GM21717 (cell line): ENCODE results near the gene UTP25.
"Not testable (repeated sequence)": the region's sequence is repeated elsewhere in the genome, so short reads cannot be mapped to it uniquely, and the experiment has no call there.

Source experiments
- ATAC-seq: cut with Tn5 transposase; IDR thresholded peaks from one replicate; pipeline ENCODE4 v1.9.1; 2021; ENCODE audit warnings: mild to moderate bottlenecking, moderate library complexity; ENCODE audit not compliant: unreplicated experiment

UTP25 gene

DNA sequence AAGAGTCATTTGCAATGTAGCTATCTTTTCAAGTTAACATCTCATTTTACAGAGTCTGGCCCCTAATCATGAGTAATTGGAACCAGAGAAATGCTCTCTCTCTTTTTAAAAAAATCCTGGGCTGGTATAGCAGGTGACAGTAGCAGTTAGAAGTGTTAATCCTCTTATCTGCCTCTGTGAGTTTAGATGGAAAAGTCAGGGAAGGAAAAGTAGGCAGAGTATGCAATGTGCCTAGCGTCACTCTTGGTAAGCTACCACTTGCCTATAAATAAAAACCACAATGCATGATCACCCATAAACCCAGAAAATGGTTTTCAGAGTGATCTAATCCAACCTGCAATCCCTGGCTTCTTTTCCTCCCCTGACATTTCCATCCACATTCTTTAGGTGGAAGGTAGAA is 43.2 kb downstream of the UTP25 start:
- no peak for ATAC-seq

DNA sequence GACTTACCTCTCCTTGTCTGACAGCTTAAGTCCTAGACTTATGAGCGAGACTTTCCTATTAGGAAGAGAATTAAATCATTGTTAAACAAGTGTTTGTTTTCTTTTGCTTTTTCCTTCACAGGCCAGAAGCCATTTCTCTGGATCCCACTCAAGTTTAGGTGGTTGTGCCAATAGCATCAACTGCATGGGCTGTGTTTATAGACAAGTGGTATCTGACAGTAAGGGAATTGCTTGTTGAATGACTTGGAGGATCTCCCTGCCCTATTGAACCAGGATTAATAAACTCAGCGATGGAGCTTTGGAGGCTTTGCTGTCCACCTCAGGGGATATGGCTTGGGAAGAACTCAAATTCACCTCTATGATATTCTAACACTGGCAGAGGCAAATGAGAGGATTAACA is 43.7 kb downstream of the UTP25 start:
- no peak for ATAC-seq

- no peak for ATAC-seq
Observed at GRCh38 chr1:209873067-209873799, 45.5 kb downstream of the UTP25 start.

GRCh38 chr1:209875515-209875914 is 47.7 kb downstream of the UTP25 start:
- no peak for ATAC-seq

GRCh38 chr1:209876078-209876800 is 48.5 kb downstream of the UTP25 start:
- no peak for ATAC-seq

DNA sequence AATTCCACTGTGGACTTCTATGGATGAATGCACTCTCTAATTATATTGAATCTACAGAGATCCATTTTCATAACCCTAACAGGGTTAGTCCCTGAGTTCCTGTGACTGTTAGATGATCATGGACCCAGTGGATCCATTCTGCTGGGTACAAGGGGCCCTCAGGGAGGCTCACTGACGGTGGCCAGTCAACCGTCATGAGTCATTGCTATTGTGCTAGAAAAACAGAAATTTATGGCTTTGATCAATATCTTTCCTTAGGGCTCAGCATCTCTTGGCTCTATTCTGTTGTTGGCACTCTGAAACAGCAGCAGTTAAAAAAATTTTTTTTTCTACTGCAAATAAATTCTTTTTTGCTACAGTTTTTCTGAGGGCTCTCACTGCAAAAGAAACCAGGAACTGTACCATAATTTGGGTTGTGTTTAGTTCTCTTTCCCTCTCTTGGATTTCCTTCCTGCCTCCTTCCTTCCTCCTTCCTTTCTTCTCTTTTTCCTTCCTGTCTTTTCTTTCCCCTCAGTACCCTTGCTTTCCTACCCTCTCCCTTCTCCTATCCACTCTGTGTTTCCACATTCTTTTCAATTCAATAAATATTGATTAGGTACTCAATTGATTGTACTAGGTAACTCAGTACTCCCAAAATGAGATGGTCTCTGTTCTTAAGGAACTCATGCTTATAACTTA is 49.5 kb downstream of the UTP25 start:
- no peak for ATAC-seq

GRCh38 chr1:209878964-209879363 is 51.2 kb downstream of the UTP25 start:
- no peak for ATAC-seq

- no peak for ATAC-seq
Observed at GRCh38 chr1:209879539-209879938, 51.8 kb downstream of the UTP25 start.

DNA sequence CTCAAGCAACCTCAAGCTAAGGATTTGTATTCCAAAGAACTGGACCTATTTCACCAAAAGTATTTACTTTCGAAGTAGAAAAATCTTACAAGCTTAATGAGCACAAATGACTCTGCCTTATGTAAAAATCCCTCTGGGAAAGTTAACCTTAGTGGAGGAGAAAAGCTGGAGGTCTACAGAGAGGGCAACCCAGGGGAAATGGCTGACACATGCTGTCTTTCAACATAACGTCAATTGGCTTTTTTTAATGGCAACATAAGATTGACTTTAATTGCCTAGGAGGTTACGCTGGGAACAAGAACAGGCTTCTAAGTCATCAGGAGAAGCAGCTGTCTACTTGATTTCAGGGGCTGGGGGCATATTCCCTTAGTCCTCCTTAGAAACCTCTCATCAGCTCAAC is 52.3 kb downstream of the UTP25 start:
- no peak for ATAC-seq

DNA sequence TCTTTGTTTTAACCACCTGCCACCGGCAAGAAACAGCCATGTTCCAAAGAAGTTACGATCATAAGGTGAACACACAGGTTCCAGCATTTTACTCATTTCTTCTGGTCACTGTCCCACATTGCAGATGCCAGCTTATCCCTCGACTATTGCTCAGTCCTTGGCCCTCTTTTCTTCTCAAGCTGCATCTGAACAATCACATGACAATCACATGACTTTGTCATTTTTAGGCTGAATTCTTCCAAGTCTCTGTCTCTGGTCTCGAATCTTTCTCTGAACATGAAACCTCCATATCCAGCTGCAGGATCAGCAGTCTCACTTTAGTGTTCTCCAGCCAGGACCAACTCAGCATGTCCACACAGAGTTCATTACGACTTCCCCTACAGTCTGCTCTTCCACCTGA is 53.8 kb downstream of the UTP25 start:
- ATAC-seq = no peak

GRCh38 chr1:209882286-209882685 is 54.5 kb downstream of the UTP25 start:
- ATAC-seq = no peak

- no peak for ATAC-seq
Observed at GRCh38 chr1:209882942-209883340, 55.2 kb downstream of the UTP25 start.

DNA sequence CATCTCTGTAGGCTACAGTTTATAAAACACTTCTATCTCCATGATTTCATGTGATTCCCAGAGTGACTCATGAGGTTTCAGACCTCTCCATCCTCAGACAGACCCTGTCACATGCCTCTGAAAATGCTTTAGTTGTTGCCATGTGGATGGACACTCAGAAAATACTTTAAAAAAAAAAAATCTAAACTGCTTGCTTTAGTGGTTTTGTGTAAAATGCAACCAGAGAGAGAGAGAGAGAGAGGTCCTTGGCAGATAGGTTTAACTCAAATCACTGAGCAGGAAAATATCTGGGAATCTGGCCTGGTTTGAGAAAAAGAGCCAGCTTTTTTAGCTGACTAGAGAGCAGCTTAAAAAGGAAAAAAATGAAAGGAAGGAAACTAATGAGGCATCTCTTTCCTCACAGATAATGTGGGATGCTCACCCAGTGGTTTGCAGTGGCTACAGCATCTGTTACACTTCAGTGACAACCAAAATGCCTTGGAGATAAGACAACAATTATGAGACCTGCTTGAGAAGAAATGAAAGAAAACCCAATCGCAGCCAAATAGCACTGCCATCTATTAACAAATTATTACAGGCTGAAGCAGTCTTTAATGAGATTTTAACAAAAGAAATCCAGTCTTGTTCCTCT is 55.7 kb downstream of the UTP25 start:
- no peak for ATAC-seq

DNA sequence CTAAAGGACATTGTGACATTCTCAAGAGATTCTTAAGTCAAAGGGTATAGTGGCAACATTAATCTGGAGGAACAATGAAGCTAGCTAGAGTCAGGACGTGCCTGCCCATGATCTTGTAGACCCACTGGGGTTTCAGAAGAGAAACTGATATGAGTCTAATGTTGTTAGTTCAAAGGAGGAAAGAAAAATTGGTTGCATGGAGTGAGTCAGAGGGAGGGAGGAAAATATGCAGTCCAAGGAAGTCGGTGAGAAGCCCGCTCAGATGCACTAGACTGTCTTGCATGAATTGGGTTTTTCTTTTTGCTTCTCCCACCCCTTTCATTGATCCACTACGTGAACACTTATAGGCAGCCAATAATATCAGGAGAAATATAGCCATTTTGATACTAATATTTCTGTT is 56.5 kb downstream of the UTP25 start:
- ATAC-seq = no peak

- ATAC-seq = peak; percentile 91
Observed at GRCh38 chr1:209884665-209885117, 56.9 kb downstream of the UTP25 start.

GRCh38 chr1:209885403-209886218 is 57.8 kb downstream of the UTP25 start:
- ATAC-seq = no peak

DNA sequence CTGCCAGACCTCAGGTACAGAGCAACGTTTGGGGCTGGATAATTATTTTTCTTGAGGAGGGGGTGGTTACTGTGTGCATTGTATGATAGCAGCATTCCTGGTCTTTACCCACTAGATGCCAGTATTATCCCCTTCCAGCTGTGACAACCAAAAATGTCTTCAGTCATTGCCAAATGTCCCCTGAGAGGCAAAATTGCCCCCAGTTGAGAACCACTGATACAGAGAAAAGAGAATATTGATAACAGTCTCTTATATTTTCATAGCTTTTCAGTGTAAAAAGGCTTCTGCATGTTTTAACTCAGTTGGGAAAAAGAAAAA is 58.4 kb downstream of the UTP25 start:
- no peak for ATAC-seq

DNA sequence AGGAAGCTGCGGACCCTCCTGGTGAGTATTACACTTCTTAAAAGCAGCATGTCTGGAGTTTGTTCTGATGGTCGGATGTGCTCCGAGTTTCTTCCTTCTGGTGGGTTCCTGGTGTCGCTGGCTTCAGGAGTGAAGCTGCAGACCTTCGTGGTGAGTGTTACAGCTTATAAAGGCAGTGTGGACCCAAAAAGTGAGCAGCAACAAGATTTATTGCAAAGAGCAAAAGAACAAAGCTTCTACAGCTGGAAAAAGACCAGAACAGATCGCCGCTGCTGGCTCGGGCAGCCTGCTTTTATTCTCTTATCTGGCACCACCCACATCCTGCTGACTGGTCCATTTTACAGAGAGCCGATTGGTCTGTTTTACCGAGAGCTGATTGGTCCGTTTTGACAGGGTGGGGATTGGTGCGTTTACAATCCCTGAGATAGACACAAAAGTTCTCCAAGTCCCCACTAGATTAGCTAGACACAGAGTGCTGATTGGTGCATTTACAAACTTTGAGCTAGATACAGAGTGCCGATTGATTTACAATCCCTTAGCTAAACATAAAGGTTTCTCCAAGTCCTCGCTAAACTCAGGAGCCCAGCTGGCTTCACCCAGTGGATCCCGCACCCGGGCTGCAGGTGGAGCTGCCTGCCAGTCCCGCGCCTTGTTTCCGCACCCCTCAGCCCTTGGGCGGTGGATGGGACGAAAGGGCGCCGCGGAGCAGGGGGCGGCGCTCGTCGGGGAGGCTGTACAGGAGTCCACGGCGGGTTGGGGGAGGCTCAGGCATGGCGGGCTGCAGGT is 60.7 kb downstream of the UTP25 start:
- not testable (repeated sequence) for ATAC-seq

GRCh38 chr1:209889077-209889418 is 61.3 kb downstream of the UTP25 start:
- no peak for ATAC-seq
